CD4-positive, alpha-beta T cell (primary cell): ENCODE measurements around the gene SLC25A51. TPM values are rescaled to one million over a fixed set of nuclear protein-coding genes. Genes with fewer than 3 reads are reported as not detected.

Experiments
- ATAC-seq: fragments of 200-7000 bp; cut with Tn5 transposase; one replicate; pipeline ENCODE4 v1.10.0; 2022; ENCODE audit warnings: mild to moderate bottlenecking; ENCODE audit not compliant: poor library complexity
- CTCF ChIA-PET: fragments of 350-600 bp; sonication (Branson Sonifier 250); formaldehyde crosslinking; loops from one replicate; lab custom pipeline; 2021; ENCODE audit warnings: antibody characterized with exemption, inconsistent platforms; lab: Charles Lee
- POLR2A ChIA-PET: fragments of 350-600 bp; sonication (Branson Sonifier 250); formaldehyde crosslinking; loops from one replicate; lab custom pipeline; 2021; ENCODE audit warnings: antibody characterized with exemption, inconsistent platforms; lab: Charles Lee
- DNase-seq, 14 experiments: peaks; one replicate each; pipeline ENCODE4 v3.0.0-alpha.2; 2013 to 2020; ENCODE audit warnings: mixed read lengths in 2 of 14
- H3K27ac ChIP-seq, 2 donors: one replicate each; pipeline versions ENCODE4 v1.5.1 to v1.7.0; 2013; ENCODE audit warnings: low read length in 2 of 2, low read depth in 1 of 2, mild to moderate bottlenecking in 1 of 2
- H3K27me3 ChIP-seq, 2 experiments: 1 replicate in 1 of 2; 2 replicates in 1 of 2; pipeline versions ENCODE4 v1.6.1 to v1.7.0; 2013; ENCODE audit warnings: low read length in 2 of 2, control low read depth in 1 of 2, mild to moderate bottlenecking in 1 of 2, moderate library complexity in 1 of 2; ENCODE audit not compliant: insufficient read depth in 2 of 2, control insufficient read depth in 1 of 2
- H3K36me3 ChIP-seq: one replicate; pipeline ENCODE4 v1.6.1; 2013; ENCODE audit warnings: low read length, control low read depth; ENCODE audit not compliant: insufficient read depth
- H3K4me1 ChIP-seq: one replicate; pipeline ENCODE4 v1.6.1; 2013; ENCODE audit warnings: low read length, control low read depth; ENCODE audit not compliant: insufficient read depth
- H3K4me3 ChIP-seq: one replicate; pipeline ENCODE4 v1.5.1; 2013; ENCODE audit warnings: mild to moderate bottlenecking, low read length, moderate library complexity
- H3K9me3 ChIP-seq, 2 experiments: 1 replicate in 1 of 2; 2 replicates in 1 of 2; pipeline versions ENCODE4 v1.6.1 to v1.7.0; 2013; ENCODE audit warnings: low read length in 2 of 2, mild to moderate bottlenecking in 2 of 2, control low read depth in 1 of 2, moderate library complexity in 1 of 2; ENCODE audit not compliant: control insufficient read depth in 1 of 2, insufficient read depth in 1 of 2
- H3K27ac Mint-ChIP-seq: one replicate; pipeline ENCODE4 v1.8.0; 2020; ENCODE audit warnings: mixed read lengths
- H3K27me3 Mint-ChIP-seq: one replicate; pipeline ENCODE4 v1.8.0; 2021; ENCODE audit warnings: mixed read lengths
- H3K36me3 Mint-ChIP-seq: one replicate; pipeline ENCODE4 v1.8.0; 2021; ENCODE audit warnings: low read depth, mixed read lengths
- H3K4me1 Mint-ChIP-seq: one replicate; pipeline ENCODE4 v1.8.0; 2021; ENCODE audit warnings: low read depth, mixed read lengths
- H3K4me3 Mint-ChIP-seq: one replicate; pipeline ENCODE4 v1.8.0; 2020; ENCODE audit warnings: mild to moderate bottlenecking, mixed read lengths
- H3K9me3 Mint-ChIP-seq: one replicate; pipeline ENCODE4 v1.8.0; 2020; ENCODE audit warnings: mixed read lengths
- intact Hi-C, 2 experiments: fragments of 100-400 bp; cut with DNase I in 1 of 2; cut with micrococcal nuclease in 1 of 2; formaldehyde crosslinking; loops; one replicate each; pipeline versions ENCODE4 v1.15.1 to v1.9.0; 2023 to 2025; cut with DNase I, micrococcal nuclease
- total RNA-seq, 174 experiments: library from RNA in 2 of 174; stranded (reverse) in 2 of 174; gene quantifications; one replicate each; pipeline ENCODE4 v1.2.3 and lab custom pipeline; 2021 to 2026
- TF ChIP-seq, protein P1 (sequence below): fragments of 200-600 bp; IDR thresholded peaks from one replicate; pipeline ENCODE4 v1.8.0; 2022; ENCODE audit warnings: antibody characterized with exemption, mild to moderate bottlenecking

The SLC25A51 gene
- total RNA-seq, 2 experiments from 2014 or later = 13.3 to 13.8 TPM

DNA sequence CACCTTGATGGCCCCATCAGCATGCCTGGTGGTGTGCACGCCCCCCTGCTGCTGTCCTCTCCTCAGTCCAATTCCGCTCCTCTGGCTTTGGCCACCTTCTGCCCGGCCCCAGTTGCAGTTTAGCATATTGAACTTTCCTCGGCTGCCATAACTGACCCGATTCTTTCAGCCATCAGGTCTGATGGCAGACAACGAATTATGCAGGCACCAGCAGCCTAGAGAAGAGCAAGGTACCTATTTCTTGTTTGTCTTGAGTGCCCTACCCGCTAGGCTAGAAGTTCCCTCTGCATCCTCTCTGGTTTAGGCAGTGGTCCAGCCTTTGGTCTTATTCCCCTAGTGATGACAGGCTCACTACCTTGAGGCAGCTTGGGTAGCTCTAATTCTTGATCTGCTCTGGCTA lies 43.0 kb upstream of the SLC25A51 start:
- TF ChIP-seq, protein P1, sequence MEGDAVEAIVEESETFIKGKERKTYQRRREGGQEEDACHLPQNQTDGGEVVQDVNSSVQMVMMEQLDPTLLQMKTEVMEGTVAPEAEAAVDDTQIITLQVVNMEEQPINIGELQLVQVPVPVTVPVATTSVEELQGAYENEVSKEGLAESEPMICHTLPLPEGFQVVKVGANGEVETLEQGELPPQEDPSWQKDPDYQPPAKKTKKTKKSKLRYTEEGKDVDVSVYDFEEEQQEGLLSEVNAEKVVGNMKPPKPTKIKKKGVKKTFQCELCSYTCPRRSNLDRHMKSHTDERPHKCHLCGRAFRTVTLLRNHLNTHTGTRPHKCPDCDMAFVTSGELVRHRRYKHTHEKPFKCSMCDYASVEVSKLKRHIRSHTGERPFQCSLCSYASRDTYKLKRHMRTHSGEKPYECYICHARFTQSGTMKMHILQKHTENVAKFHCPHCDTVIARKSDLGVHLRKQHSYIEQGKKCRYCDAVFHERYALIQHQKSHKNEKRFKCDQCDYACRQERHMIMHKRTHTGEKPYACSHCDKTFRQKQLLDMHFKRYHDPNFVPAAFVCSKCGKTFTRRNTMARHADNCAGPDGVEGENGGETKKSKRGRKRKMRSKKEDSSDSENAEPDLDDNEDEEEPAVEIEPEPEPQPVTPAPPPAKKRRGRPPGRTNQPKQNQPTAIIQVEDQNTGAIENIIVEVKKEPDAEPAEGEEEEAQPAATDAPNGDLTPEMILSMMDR = no peak
- CTCF ChIA-PET = no interaction called here
- no peak overlapping the region for H3K4me3 ChIP-seq
- Mint-ChIP-seq H3K27me3 (no peaks in the 10 kb centered on the region), H3K36me3 (no peaks in the 10 kb centered on the region), H3K4me3 (no peak overlapping the region), H3K9me3 (no peaks in the 10 kb centered on the region), H3K27ac (no peak overlapping the region), H3K4me1 (no peaks in the 10 kb centered on the region)
- ATAC-seq (no peak), DNase-seq (no peak)
- POLR2A ChIA-PET = no interaction called here
- H3K27ac ChIP-seq = no peak overlapping the region
- no peaks in the 10 kb centered on the region for H3K9me3 ChIP-seq
- H3K4me1 ChIP-seq = no peaks in the 10 kb centered on the region
- no peaks in the 10 kb centered on the region for H3K36me3 ChIP-seq
- intact Hi-C loops = no loop called here
- H3K27me3 ChIP-seq = no peaks in the 10 kb centered on the region

DNA sequence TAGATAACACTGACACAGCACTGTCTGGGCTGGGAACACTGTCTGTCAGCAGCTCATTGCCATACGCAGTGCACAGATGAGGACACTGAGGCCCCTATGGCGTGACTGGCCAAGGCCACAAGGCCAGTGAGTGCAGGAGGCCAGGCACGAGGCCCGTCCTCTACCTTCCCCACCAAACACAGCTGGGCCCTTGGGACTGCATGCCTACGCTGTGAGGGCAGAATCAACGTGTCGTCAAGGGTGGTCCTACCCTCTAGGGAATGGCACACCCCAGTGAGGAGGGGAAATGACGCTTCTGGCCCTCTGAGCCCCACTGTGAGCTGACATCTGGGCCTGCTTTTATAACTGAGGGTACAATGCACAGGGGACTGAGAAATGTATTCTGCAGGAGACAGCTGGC lies 42.1 kb upstream of the SLC25A51 start:
- Histone ChIP-seq H3K4me3 (no peak overlapping the region), H3K27ac (no peak overlapping the region), H3K36me3 (no peaks in the 10 kb centered on the region), H3K4me1 (no peaks in the 10 kb centered on the region), H3K9me3 (no peaks in the 10 kb centered on the region), H3K27me3 (no peaks in the 10 kb centered on the region)
- POLR2A ChIA-PET = no interaction called here
- no peaks in the 10 kb centered on the region for H3K4me1 Mint-ChIP-seq
- H3K36me3 Mint-ChIP-seq = no peaks in the 10 kb centered on the region
- CTCF ChIA-PET = no interaction called here
- no peaks in the 10 kb centered on the region for H3K9me3 Mint-ChIP-seq
- TF ChIP-seq, protein P1 = no peak
- no peak for ATAC-seq
- no peak overlapping the region for H3K27ac Mint-ChIP-seq
- H3K27me3 Mint-ChIP-seq = no peaks in the 10 kb centered on the region
- no peak for DNase-seq
- intact Hi-C loops = no loop called here
- no peak overlapping the region for H3K4me3 Mint-ChIP-seq

DNA sequence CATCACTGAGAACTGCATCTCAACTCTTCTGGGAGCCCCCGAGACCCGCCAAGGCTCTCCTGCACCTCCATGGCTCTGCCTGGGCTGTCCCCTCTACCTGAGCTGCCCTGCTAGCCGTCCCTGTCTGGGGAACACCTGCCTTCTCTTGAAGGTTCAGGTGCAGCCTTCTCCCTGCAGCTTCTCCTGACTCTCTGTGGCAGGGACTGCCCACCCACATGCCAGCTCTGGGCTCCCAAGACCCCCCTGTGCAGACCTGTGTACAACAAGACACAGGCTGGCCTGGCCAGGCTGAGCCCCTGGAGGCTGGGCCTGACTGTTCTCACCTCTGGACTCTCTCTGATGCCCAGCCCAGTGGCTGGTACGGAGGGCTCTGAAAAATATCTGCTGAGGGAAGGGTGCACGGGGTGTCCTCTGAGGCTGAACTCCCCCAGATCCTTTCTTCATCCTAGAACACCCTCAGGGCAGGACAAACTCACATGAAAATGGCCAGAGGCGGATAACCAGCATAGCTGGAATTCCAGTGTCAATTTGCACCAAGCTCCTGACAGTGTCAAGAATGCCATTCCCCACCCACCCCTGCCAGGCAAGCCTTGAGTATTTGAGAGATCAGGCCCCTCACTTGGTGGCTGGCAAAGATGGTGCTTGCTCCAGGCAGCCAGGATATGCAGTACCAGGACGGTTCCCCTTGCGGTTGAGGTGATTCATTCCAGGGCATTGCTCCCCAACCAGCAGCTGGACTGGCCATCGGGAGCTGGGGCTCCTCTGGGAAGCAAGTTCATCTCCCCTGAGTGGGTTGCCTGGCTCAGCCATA lies 40.9 kb upstream of the SLC25A51 start:
- ChIA-PET POLR2A (no interaction called here), CTCF (no interaction called here)
- TF ChIP-seq, protein P1 = no peak
- H3K4me1 Mint-ChIP-seq = no peaks in the 10 kb centered on the region
- Histone ChIP-seq H3K4me3 (no peak overlapping the region), H3K36me3 (no peaks in the 10 kb centered on the region), H3K27me3 (no peaks in the 10 kb centered on the region), H3K4me1 (no peaks in the 10 kb centered on the region), H3K9me3 (no peaks in the 10 kb centered on the region), H3K27ac (no peak overlapping the region)
- ATAC-seq = no peak
- H3K4me3 Mint-ChIP-seq = no peak overlapping the region
- H3K27ac Mint-ChIP-seq = no peak overlapping the region
- intact Hi-C loops = no loop called here
- H3K9me3 Mint-ChIP-seq = no peaks in the 10 kb centered on the region
- DNase-seq = no peak
- no peaks in the 10 kb centered on the region for H3K27me3 Mint-ChIP-seq
- no peaks in the 10 kb centered on the region for H3K36me3 Mint-ChIP-seq
